GM21447 (cell line): Measurements from ENCODE around the gene SPRN.

Source experiments
- ATAC-seq: cut with Tn5 transposase; IDR thresholded peaks from one replicate; pipeline ENCODE4 v1.9.1; 2021; ENCODE audit not compliant: unreplicated experiment

Gene SPRN

DNA sequence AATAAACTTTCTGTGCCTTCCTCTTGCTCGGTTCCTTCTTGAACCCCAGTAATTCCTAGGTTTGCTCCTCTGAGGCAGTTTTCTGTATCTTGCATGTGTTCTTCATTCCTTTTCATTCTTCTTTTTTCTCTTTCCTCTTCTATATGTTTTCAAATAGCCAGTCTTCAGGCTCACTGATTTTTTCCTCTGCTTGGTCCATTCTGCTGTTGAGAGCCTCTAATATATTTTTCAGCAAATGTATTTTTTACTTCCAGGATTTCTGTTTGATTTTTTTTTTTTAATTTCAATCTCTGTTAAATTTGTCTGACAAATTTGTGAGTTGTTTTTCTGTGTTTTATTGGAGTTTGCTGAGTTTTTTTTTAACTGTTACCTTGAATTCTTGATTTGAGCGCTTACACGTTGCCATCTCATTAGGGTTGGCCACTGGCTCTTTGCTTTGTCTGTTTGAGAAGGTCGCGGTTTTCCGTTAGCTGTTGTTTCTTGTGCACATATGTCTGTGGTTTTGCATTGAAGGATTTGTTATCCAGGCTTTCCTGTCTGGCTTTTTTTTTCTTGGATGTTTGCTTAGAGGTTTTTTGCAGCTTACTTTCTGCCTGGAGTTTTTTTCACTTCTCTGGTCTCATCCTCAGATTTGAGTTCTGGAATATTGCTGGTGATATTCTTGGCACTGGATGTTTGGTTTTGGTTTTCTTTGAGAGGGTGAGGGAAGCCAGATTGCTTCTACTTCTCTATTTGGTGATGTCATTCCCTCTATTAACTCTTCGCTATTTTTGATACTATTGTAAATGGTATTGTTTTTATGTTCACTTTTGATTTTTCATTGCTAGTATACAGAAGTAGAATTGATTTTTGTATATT lies 12.7 kb downstream of the SPRN start:
- ATAC-seq: no peak

DNA sequence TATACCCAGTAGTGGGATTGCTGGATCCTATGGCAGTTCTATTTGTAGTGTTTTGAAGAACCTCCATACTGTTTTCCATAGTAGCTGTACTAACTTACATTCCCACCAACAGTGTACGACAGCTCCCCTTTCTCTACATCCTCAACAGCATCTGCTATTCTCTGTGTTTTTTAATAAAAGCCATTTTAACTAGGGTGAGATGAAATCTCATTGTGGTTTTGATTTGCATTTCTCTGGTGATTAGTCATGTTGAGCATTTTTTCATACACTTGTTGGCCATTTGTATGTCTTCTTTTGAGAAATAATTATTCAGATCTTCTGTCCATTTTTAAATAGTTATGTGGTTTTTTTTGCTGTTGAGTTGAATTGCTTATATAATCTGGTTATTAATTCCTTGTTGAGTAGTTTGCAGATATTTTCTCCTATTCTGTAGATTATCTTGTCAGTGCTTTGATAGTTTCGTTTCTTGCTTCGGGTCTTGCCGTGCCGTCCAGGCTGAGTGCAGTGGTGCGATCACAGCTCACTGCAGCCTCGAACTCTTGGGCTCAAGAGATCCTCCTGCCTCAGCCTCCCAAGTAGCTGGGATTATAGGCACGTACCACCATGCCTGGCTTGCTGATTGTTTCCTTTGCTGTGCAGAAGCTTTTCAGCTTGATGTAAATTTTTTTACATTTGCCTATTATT lies 18.4 kb downstream of the SPRN start:
- ATAC-seq: no peak

DNA sequence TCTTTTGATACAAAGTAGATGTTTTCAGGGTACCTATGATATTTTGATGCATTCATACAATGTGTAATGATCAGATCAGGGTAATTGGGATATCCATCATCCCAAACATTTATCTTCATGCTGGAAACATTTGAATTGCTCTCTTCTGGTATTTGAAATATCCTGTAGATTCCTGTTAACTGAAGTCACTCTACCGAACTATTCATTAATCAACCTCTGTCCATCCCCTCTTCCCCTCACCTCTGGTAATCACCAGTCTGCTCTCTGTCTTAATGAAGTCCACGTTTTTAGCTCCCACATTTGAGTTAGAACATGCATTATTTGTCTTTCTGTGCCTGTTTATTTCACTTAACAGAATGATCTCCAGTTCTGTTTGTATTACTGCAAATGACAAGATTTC lies 19.2 kb downstream of the SPRN start:
- no peak for ATAC-seq

DNA sequence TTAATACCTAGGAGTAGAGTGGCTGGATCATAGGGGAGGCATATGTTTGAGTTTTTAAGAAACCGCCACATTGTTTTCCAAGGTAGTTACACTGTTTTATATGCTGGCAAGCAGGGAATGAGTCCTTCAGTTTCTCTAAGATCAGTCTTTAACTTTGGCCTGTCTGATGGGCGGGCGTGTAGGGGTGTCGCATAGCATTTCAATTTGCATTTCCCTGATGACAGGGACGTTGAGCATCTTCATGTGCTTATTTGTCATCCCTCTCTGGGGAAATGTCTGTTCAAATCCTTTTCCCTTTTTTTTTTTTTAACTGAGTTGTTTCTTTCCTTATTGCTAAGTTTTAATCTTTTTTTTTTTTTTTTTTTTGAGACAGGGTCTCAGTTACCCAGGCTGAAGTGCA lies 20.6 kb downstream of the SPRN start:
- no peak for ATAC-seq

DNA sequence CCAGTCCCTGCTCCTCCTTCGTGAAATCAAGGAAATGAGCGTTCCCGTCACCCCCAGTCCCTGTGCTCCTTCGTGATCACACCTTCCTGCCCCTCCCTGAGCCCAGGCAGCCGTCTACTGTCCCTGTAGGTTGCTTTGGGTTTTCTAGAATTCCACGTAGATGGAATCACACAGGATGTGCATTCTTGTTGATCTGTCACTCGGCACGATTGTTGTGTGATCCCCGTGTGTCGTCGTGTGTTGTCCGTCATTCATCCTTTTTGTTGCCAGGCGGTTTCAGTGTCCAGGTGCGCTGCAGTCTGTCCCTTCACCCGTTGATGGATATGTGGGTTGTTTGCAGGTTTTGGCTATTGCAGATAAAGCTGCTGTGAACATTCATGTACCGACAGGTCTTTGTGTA lies 21.1 kb downstream of the SPRN start:
- no peak for ATAC-seq

DNA sequence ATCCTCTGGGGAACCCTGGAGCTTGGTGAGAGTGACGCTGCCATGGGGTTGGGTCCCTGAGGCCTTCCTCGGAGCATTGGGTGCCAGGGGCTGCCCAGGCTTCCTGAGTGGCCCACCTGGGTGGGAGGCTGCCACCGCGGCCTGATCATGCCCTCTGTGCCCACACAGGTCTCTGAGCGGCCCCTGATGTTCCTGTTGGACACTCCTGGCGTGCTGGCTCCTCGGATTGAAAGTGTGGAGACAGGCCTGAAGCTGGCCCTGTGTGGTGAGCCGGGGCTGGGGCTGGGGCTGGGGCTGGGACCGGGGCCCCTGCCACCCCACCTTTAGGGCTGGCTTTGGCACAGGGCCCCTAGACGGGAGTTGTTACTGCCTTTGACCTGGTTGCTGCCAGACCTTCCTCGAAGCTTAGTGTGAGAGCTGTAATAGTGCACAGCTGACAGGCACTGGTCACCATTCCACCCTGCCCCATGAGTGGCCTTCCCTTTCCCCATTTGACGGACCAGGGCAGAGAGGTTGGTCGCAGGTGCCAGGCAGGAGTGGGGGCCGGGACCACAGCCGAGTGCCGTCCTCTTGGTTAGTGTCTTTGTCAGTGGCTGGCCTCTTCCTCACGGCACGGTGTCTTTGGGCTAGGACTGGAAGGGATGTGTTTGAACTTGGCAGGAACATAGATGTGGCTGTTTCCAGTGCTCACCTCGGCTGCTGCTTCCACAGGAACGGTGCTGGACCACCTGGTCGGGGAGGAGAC lies 22.3 kb downstream of the SPRN start:
- no peak for ATAC-seq

DNA sequence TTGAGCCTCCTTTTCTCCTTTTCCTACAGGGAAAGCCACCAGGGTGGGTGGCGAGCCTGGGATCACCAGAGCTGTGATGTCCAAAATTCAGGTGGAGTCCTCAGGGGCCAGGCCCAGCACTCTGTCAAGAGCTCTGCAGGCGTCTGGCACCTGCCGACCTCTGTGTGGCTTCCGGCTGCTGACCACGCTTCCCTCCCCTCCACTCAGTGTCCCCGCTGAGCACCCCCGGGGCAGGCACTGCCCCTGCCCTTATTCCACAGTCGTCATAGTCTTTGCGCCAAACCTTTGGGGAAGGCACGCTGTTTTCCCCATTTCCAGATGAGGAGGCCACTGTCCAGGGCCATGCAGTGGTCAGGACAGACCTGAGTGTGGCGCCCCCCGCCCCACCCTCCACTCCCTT lies 22.9 kb downstream of the SPRN start:
- ATAC-seq: no peak

DNA sequence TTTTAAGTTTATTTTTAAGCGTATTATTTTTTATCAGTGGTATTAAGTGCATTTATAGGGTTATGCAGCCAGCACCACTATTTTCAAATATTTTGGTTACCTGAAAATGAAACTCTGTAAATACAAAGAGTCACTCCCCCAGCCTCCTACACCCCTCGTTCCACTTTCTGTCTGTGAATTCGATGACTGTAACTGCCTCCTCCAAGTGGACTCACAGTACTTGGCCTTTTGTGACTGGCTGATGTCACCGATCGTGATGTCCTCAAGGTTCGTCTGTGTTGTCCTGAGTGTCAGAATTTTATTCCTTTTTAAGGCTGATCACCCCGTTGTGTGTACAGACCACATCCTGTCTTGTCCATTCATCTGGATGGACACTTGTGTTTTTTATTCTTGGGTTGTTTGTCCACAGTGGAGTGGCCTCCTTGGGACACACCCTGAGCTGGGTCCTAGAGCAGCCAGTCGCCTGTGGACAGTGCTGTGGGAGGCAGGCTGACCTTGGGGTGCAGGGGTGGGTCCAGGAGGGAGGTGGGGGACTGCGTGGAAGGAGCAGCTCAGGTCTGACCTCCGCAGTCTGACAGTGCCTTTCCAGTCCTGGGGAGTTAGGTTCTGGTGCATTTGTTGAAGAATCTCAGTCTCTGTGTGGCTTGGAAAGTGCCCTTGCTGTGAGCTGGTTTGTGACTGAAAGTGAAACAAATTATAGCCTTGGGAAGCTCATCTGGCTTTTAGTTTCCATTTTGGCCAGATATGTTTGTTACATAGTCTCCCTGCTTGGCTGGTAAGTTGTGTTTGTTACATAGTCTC lies 23.6 kb downstream of the SPRN start:
- peak; percentile 90 for ATAC-seq

DNA sequence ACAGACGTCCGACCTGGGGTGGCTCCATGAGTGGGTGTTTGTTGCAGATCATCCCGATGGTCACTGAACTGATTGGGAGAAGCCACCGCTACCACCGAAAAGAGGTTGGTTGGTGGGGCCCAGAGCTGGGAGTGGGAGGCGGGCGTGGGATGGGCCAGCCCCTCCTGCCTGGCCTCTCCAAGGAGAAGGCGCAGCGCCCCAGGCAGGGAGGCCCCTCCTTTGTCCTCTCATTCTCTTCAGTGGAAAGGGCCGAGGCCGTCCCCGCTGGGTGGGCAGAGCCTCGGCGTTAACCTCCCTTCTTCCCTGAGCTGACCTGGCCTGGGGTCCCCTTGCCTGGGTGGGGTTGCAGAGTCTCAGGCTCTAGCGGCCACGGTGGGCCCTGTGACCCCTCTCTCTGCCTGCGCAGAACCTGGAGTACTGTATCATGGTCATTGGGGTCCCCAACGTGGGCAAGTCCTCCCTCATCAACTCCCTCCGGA lies 25.3 kb downstream of the SPRN start:
- no peak for ATAC-seq

DNA sequence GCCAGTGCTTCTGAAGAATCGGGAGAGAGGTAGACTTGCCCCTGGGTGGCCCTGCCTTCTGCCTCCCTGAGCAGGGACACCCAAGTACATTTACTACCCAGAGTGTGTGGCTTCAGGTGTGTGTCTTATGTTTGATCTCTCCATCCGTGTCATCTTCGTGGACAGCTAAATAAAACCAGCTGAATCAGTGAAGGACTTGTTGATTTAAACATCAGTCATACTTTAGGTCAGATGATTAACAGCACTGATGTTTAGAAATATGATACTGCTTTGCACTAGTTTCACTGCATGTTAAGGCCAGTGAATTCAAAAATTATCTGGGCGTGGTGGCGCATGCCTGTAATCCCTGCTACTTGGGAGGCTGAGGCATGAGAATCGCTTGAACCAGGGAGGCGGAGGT lies 26.5 kb downstream of the SPRN start:
- no peak for ATAC-seq

DNA sequence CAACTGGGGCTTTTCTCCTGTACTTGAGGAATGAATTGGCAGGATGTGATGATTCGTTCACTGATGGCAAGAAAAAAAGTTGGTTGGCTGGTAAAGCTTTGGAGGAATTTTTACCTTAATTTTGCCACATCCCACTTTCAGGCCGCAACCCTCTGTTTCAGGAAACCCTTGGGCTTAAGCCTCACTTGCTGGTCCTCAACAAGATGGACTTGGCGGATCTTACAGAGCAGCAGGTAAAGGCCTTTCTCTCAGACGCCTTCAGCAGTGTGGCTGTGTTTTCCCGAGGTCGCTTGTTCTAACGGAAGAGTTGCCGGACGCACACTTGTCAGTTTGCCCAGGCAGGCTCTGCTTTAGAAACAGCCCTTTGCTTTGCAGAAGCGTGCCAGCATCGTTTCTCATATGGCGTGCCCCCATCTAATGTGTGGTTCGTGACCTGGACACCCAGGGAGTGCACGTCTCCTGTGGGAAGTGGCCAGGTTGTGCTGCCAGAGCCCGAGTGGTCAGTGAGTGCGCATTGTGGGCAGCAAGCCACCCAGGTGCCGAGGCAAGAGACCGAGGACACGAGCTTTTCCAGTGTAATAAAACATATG lies 28.3 kb downstream of the SPRN start:
- ATAC-seq: no peak

DNA sequence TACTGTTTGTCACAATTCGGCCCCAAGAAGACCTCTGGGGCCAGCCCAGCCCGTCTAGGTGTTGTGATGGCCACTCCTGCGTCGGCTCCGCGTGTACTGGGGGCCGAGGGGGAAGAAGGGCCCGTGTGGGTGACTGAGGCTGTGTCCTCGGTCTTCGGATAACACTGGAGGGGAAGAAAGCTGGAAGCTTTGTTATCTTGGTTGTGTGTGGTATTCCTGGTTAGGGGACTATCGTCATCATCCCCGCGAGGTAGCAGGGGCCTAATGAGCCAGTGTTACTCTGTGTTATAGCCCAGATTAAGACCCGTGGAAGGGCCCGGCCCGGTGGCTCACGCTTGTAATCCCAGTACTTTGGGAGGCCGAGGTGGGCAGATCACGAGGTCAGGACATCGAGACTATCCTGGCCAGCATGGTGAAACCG lies 29.6 kb downstream of the SPRN start:
- ATAC-seq: no peak

DNA sequence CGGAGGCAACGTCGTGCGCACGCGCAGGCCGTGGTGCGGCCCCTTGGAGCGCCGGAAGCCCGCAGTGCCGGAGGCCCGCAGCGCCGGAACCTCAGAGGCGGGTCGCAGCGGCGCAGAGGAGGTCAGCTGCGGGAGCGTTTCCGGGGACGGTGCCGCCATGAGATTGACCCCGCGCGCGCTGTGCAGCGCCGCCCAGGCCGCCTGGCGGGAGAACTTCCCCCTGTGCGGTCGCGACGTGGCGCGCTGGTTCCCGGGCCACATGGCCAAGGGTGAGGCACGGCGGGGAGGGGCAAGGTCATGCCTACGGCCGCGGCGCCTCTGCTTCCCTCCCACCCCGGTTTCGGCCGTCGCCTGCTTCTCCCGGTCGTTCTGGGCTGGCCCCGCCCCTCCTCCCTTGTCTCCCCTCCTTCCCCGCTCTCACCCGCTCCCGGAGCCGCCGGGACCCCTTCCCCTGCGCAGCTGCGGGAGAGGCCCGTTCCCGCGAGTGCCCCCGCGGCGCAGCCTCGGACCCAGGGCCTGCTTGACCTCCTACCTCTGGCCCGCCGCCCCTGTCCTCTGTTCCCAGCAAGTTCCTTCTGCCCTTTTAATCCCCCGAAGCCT lies 30.3 kb downstream of the SPRN start, which contains the start of gene MTG1:
TSS of gene MTG1 (plus strand) at position 94 of the 600 bp plus-strand sequence. CDS start at position 158, 64 bp downstream.
- peak; percentile 46 for ATAC-seq

DNA sequence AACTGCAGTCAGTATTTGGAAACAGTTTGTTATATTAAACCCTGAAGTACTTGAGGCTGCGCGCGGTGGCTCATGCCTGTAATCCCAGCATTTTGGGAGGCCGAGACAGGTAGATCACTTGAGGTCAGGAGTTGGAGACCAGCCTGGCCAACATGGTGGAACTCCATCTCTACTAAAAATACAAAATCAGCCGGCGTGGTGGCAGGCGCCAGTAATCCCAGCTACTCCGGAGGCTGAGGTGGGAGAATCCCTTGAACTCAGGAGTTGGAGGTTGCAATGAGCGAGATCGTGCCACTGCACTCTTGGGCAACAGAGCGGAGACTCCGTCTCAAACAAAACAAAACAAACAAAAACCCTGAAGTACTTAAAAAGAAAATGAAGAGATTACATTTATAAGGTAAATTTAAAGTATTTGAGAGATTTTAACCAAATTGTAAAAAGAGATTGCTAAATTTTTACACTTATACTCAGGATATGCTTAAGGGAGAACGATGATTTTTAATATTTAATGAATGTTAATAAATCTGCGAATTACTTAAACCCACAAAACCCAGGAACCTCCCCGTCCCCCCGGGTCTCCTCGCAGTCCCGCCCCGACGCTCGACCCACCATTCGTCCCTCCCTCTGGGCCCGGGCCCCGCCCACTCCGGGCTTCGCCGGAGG lies 30.9 kb downstream of the SPRN start:
- no peak for ATAC-seq

DNA sequence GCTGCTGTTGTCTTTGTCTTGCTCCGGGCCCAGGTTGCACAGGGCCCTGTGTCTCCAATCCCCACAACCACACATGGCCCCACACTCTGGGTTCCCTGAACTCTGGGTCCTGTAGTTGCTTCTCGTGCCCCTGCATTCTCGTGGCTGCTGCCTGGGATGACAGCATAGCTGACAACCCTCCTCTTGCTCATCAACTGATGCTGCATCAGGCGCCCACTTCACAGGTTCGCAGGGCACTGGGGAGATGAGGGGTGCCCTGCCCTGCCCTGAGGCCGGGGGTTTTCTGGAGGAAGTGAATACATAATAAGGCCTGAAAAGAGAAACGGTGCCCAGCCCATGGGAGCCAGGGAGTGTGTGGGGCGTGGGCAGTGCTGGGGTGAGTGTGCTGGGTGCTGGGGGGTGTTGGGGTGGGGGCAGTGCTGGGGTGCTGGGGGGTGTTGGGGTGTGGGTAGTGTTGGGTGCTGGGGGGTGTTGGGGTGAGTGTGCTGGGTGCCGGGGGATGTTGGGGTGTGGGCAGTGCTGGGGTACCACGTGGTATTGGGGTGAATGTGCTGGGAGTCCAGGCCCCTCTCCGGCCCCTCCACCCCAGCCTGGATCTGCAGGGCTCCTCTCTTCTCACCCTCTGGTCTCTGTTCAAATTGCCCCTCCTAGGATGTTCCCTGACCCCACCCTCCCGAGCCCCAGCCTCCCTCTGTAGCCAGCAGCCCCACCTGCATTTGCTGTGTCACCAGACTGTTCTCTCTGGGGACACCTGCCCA lies 32.5 kb downstream of the SPRN start:
- ATAC-seq: no peak

DNA sequence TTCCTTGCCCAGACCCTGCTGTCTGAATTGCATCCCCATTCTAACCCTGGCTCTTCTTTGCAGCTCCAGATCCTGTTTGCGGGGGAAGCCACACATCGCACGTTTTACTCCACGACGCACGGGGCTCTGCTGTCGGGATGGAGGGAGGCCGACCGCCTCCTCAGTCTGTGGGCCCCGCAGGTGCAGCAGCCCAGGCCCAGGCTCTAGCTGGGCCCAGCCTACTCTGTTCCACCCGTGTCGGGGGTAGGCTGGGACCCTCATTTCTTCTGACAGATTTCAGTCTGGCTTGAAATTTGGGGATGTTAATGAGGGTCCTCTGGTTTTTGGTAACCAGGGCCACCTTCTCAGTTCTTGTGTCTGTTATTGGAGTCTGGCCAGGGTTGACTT lies 33.2 kb downstream of the SPRN start:
- no peak for ATAC-seq

DNA sequence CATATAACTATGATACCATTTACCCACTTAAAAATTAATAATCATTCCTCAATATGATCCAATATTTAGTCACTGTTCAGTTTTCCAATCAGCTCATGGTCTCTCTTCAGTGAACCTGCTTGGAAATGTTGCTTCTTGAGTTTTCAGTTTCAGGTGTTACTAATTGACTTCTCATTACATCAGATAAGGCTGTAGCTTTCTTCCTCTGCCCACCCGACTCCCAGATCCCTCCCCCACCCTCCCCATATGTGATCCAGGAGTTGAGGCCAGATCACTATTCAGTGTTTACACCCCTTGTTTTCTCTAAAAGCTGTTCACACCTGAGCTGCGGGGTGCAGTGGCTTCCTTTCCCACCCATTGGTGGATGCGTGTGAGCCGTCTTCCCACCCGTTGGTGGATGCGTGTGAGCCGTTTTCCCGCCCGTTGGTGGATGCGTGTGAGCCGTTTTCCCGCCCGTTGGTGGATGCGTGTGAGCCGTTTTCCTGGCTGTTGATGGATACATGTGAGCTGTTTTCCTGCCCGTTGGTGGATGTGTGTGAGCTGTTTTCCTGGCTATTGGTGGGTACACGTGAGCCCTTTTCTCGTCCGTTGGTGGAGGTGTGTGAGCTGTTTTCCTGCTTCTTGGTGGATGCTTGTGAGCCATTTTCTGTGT lies 33.7 kb downstream of the SPRN start:
- no peak for ATAC-seq
